ENCODE measurements around the gene ELOF1. TPM values are rescaled to one million over a fixed set of nuclear protein-coding genes. Genes with fewer than 3 reads are reported as not detected.
A peak's percentile ranks its signal among the peaks of the same experiment; 100 is the strongest.
"Not testable (repeated sequence)": the region's sequence is repeated elsewhere in the genome, so short reads cannot be mapped to it uniquely, and the experiment has no call there.

The ELOF1 gene
- 10 to 100 TPM; 54.3 to 58.0 (median 57.1) TPM for polyA plus RNA-seq (ENCODE audit: insufficient read length in 3 of 3)
- long read RNA-seq, donor 1, transcript ELOF1-201 (4 exons, 1,019 nt), result major isoform, 29 of 34 reads
- long read RNA-seq, donor 1, partial matches to known transcripts, result 5 of 34 reads
- long read RNA-seq, donor 1, other reads (novel, unspliced or antisense), result 0 of 34 reads
- long read RNA-seq, donor 2, transcript ELOF1-201 (4 exons, 1,019 nt), result major isoform, 47 of 53 reads
- long read RNA-seq, donor 2, partial matches to known transcripts, result 6 of 53 reads
- long read RNA-seq, donor 2, other reads (novel, unspliced or antisense), result 0 of 53 reads
- long read RNA-seq, donor 3, transcript ELOF1-201 (4 exons, 1,019 nt), result major isoform, 28 of 29 reads
- long read RNA-seq, donor 3, partial matches to known transcripts, result 0 of 29 reads
- long read RNA-seq, donor 3, other reads (novel, unspliced or antisense), result 0 of 29 reads
- long read RNA-seq, donor 4, transcript ELOF1-201 (4 exons, 1,019 nt), result major isoform, 29 of 31 reads
- long read RNA-seq, donor 4, partial matches to known transcripts, result 0 of 31 reads
- long read RNA-seq, donor 4, other reads (novel, unspliced or antisense), result 0 of 31 reads
- long read RNA-seq, donor 5, transcript ELOF1-201 (4 exons, 1,019 nt), result major isoform, 14 of 20 reads
- long read RNA-seq, donor 5, partial matches to known transcripts, result 6 of 20 reads
- long read RNA-seq, donor 5, other reads (novel, unspliced or antisense), result 0 of 20 reads
- long read RNA-seq, donor 6, transcript ELOF1-201 (4 exons, 1,019 nt), result major isoform, 27 of 28 reads
- long read RNA-seq, donor 6, partial matches to known transcripts, result 0 of 28 reads
- long read RNA-seq, donor 6, other reads (novel, unspliced or antisense), result 0 of 28 reads
- long read RNA-seq, donor 7, transcript ELOF1-201 (4 exons, 1,019 nt), result major isoform, 30 of 44 reads
- long read RNA-seq, donor 7, partial matches to known transcripts, result 14 of 44 reads
- long read RNA-seq, donor 7, other reads (novel, unspliced or antisense), result 0 of 44 reads
- long read RNA-seq, donor 8, transcript ELOF1-201 (4 exons, 1,019 nt), result major isoform, 16 of 16 reads
- long read RNA-seq, donor 8, partial matches to known transcripts, result 0 of 16 reads
- long read RNA-seq, donor 8, other reads (novel, unspliced or antisense), result 0 of 16 reads
- long read RNA-seq, donor 9, transcript ELOF1-201 (4 exons, 1,019 nt), result major isoform, 33 of 34 reads
- long read RNA-seq, donor 9, partial matches to known transcripts, result 0 of 34 reads
- long read RNA-seq, donor 9, other reads (novel, unspliced or antisense), result 0 of 34 reads
- long read RNA-seq, donor 10, transcript ELOF1-201 (4 exons, 1,019 nt), result major isoform, 29 of 34 reads
- long read RNA-seq, donor 10, partial matches to known transcripts, result 5 of 34 reads
- long read RNA-seq, donor 10, other reads (novel, unspliced or antisense), result 0 of 34 reads
- long read RNA-seq, donor 11, transcript ELOF1-201 (4 exons, 1,019 nt), result major isoform, 13 of 21 reads
- long read RNA-seq, donor 11, partial matches to known transcripts, result 8 of 21 reads
- long read RNA-seq, donor 11, other reads (novel, unspliced or antisense), result 0 of 21 reads
- long read RNA-seq, donor 12, transcript ELOF1-201 (4 exons, 1,019 nt), result major isoform, 43 of 49 reads
- long read RNA-seq, donor 12, partial matches to known transcripts, result 5 of 49 reads
- long read RNA-seq, donor 12, other reads (novel, unspliced or antisense), result 0 of 49 reads
- long read RNA-seq, donor 13, transcript ELOF1-201 (4 exons, 1,019 nt), result major isoform, 22 of 23 reads
- long read RNA-seq, donor 13, partial matches to known transcripts, result 0 of 23 reads
- long read RNA-seq, donor 13, other reads (novel, unspliced or antisense), result 0 of 23 reads
- long read RNA-seq, donor 14, result 0 reads
- long read RNA-seq, donor 15, result 0 reads
- long read RNA-seq, donor 16, transcript ELOF1-201 (4 exons, 1,019 nt), result major isoform, 35 of 42 reads
- long read RNA-seq, donor 16, partial matches to known transcripts, result 7 of 42 reads
- long read RNA-seq, donor 16, other reads (novel, unspliced or antisense), result 0 of 42 reads

DNA sequence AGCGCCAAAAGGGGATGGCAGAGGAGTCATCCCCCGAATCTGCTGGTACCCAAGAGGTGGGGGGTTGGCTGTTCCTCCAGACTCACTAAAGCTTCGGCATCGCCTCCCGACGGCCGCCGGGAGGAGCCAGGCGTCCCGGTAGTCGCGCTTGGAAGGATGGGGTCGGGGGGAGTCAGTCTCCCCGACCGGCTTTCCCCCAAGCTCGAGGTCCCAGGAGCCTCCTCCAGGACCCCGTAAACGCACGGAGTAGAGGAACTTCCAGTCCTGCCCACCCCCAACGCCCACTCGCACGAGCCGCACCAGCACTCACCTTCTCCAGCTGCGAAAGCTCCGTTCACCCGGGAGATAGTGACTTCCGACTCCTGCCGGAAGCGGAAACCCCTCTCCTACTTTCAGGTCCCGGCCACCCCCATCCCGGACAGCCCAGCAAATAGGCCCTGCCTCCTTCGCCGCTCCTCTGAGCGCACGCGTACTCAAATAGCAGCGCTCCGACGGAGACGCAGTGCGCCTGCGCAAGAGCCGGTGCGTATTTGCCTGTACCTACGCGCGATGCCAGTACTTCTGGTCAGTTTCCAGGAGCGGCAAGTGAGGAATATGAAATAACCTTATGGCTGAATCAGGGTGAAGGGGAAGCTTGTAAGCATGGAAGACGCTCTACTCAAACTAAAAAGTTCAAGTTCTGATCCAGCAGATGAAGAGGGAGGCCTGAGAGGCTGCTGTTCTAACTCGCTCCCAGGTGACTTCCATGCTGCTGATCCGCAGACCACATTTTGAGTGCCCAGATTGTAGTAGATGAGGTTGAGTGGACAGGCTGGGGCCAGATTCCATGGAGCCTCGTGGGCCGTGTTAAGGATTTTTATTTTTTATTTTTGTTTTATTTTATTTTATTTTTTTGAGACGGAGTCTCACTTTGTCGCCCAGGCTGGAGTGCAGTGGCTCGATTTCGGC is at the start of gene ELOF1:
TSS of gene ELOF1 (minus strand) at position 350 of the 948 bp plus-strand sequence. CDS start 4,883 bp downstream, outside the sequence.
- DNase-seq, result peak; percentile 98

DNA sequence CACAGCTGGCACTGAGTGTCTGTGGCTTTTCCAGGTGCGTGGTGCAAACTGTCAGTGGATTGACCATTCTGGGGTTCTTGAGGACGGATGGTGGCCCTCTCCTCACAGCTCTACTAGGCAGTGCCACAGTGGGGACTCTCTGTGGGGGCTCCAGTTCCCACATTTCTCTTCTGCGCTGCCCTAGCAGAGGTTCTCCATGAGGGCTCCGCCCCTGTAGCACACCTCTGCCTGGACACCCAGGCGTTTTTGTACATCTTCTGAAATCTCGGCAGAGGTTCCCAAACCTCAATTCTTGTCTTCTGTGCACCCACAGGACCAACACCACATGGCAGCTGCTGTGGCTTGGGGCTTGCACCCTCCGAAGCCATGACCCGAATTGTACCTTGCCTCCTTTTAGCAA is 47.5 kb upstream of the ELOF1 start:
- DNase-seq, result no peak

DNA sequence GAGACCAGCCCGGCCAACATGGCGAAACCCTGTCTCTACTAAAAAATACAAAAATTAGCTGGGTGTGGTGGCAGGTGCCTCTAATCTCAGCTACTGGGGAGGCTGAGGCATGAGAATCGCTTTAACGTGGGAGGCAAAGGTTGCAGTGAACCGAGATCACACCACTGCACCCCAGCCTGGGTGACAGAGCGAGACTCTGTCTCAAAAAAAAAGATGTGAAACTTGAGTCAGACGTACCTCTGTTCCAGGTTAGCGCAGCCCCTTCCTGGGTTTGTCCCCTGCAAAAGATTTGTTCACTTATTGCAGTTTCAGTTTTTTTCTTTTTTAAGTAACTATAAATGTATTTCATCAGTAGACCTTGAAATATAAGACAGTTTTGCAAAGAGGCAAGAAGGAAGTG is 40.7 kb upstream of the ELOF1 start:
- DNase-seq, result not testable (repeated sequence)

DNA sequence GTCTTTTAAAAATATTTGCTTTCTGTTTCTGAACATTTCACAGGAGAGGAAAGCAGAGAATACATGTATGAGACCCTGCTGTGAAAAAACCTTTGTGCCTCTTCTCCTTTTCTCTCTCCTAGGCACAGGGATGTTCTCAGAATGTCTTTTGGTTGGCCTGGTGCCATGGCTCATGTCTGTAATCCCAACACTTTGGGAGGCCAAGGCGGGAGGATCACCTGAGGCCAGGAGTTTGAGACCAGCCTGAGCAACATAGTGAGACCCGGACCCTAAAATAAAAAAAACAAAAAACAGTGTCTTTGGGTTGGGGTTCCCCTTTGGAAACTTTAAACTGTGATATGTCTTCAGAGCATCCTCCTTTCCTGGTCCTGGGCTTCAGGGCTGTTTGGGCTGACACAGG is 39.7 kb upstream of the ELOF1 start:
- DNase-seq, result no peak

- DNase-seq, result no peak
These were observed 39.1 kb upstream of the ELOF1 start for GRCh38 chr19:11598103-11598483.

- peak; percentile 99 for DNase-seq
These were observed 38.4 kb upstream of the ELOF1 start, which contains the start of gene ZNF627 for GRCh38 chr19:11597202-11598102. TSS of gene ZNF627 (plus strand) at chr19:11597483. CDS start at chr19:11597628, 145 bp downstream.

DNA sequence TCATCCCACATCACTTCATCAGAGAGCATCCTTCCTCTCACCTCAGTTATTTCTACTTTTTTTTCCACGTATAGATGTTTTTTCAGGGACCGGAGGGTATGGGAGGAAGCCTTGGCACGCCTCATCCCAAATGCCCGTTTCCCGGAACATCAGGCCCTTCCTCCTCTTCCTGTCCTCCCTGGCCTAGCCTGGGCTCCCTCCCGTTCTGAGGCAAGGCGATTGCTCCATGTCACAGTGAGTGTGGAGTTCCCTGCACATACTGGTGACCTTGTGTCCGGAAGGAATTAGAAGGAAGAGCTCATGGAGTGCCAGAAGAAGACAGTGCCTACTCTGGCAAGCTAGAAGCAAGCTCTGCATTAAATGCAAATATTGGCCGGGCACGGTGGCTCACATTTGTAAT is 37.1 kb upstream of the ELOF1 start:
- no peak for DNase-seq

DNA sequence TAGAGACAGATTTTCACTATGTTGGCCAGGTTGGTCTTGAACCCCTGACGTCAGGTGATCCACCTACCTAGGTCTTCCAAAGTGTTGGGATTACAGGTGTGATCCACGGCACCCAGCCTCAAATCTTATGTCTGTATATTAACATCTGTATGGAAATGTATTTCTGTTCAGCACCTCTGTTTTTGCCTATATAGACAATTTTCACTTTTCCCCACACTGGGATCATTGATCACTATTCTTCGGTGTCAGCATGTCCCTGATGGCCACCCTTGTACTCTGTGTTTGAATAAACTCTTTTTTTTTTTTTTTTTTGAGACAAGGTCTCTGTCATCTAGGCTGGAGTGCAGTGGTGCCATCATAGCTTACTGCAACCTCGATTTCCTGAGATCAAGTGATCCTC is 35.1 kb upstream of the ELOF1 start:
- DNase-seq, result no peak

DNA sequence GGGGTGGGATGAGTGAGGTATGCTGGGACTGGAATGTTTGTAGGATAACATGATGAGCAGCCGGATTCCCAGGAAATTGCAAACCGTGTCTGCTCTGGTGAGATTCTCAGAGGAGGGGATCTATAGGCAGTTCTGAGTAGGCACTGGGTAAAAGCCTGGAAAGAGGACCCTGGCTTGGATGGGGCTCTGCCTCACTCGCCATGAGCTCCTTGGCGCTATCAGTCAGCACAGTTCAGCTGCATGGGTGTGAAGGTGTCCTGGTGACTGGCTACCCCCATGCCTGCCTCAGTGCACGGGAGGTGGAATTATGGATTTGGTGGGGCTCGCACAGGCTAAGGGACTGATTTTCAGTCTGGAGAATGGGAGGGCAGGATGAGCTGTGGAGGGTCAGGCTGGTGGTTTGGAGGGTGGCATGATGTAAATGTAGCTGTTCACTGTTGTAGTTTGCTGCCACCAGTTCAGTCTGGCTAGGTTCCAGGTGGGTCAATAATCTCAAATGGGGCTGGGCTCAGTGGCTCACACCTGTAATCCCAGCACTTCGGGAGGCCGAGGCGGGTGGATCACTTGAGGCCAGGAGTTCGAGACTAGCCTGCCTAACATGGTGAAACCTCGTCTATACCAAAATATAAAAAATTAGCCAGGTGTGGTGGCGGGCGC is 29.1 kb upstream of the ELOF1 start:
- DNase-seq, result no peak

- DNase-seq, result no peak
These were observed 28.4 kb upstream of the ELOF1 start for GRCh38 chr19:11587302-11587974.

GRCh38 chr19:11586331-11586730 is 27.3 kb upstream of the ELOF1 start:
- no peak for DNase-seq

DNA sequence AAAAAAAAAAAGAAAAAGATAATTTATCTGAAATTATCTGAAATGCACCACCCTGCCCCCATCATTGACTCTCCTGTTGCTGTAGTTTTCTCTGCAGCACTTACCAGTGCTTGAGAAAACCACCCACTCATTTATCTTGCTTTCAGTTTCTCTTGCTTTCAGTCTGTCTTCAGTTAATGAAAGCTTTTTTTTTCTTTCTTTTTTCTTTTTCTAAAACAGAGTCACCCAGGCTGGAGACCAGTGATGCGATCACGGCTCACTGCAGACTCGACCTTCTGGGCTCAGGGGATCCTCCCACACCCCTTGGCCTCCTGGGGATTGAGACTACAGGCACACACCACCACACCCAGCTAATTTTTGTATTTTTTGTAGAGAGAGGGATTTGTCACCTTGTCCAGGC is 22.7 kb upstream of the ELOF1 start:
- no peak for DNase-seq

GRCh38 chr19:11580116-11580515 is 21.1 kb upstream of the ELOF1 start:
- no peak for DNase-seq

DNA sequence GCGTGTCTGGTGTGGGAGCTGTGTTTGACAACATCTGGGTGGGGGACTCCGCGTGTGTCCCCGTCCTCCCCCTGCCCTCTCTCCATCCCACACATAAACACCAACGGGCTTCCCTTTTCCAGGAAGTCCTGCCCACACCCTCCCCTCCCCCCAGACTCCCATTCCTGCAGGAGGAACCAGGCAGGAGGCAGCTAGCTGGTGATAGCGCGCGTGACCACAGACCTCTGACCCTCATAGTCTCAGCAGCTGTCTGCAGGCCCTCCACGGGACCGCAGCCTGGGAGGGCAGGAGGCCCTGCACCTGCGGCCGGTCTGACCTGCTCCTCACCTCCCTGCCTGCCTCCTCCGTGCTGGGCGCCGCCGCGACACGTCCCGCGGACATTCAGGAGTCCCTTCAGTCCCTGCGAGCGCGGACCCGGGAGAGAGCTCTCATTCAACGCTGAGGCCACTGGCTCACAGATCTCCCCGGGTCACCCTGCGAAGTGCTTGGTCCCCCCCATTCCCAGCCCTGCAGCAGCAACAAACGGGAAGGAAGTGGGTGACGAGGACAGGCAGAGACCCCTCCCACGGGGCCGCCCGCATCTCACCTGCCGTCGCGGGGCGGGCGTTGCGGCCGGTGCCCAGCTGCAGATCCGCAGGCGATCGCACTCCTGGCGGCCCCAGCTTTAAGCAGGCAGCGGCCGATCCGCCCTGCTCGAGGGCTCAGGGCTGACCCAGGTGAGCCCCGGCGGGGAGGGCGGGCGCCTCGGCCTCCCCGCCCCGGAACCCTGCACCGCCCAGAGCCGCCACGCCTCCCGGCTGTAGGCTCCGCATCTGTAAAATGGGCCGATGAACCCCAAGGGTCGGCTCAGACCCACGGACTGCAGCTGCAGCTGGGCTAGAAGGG is 19.5 kb upstream of the ELOF1 start:
- DNase-seq, result no peak

GRCh38 chr19:11577451-11578257 is 18.6 kb upstream of the ELOF1 start, which contains the start of gene ACP5:
TSS of gene ACP5 (minus strand) at chr19:11577645. CDS start at chr19:11577317, 328 bp downstream.
- no peak for DNase-seq
